ENCODE measurements around the gene TBX4.

Gene TBX4

DNA sequence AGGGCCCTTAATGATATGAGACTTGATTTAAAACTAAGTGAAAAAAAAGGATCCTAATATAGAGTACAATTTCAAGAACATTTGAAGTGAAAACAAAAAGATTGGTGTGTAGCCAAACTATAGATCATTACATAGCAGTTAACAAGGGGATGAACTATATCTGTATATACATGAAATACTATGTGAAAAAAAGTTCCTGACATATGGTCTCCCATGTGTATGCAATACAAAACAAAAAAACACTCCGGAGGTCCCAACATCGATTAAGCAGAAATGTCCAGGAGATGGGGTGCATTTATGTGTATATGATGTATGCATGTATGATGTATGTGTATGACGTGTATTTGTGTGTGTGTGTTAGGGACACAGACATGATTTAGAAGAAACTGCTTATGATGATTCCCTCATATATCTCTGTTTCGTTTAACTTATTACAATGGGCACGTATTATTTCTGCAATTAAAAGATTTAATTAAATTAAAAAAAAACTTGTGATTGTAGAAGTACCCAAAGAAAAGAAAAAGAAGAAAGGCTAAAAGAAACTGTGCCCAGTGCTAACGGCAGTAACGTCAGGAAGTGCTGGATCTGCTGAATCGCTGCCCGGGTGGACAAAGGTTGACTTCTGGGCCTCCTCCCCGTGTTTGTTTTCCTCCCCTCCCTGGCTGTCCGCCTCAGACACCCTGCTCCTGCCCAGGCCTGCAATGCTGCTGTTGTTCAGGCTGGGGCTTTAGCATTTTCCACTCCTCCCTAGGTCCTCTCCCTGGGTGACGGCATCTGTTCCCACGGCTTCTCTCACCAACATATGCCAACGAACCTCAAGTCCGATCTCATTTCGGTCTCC lies 36.9 kb downstream of the TBX4 start:
- no peak overlapping the region for H3K27ac ChIP-seq
- no peaks in the 10 kb centered on the region for H3K9me3 ChIP-seq (ENCODE audit: severe bottlenecking)

GRCh38 chr17:61489719-61490490 lies 37.7 kb downstream of the TBX4 start:
- DNase-seq = no peak
- Histone ChIP-seq H3K9me3 (ENCODE audit: severe bottlenecking) (no peaks in the 10 kb centered on the region), H3K27ac (no peak overlapping the region), H3K4me3 (ENCODE audit: low read depth, low read length) (no peak overlapping the region), H3K36me3 (no peaks in the 10 kb centered on the region), H3K27me3 (ENCODE audit: insufficient read depth, low read depth, severe bottlenecking) (no peaks in the 10 kb centered on the region)
- no peak for TF ChIP-seq CTCF (IDR thresholded peaks at IDR 0.05; ENCODE audit: low read depth, low read length)

More for the DNA sequence above, 36.9 kb downstream of the TBX4 start:
- H3K27me3 ChIP-seq (ENCODE audit: insufficient read depth, low read depth, severe bottlenecking) = no peaks in the 10 kb centered on the region
- no peak for DNase-seq
- no peaks in the 10 kb centered on the region for H3K36me3 ChIP-seq
- no peak for TF ChIP-seq CTCF (IDR thresholded peaks at IDR 0.05; ENCODE audit: low read depth, low read length)
- no peak overlapping the region for H3K4me3 ChIP-seq (ENCODE audit: low read depth, low read length)

DNA sequence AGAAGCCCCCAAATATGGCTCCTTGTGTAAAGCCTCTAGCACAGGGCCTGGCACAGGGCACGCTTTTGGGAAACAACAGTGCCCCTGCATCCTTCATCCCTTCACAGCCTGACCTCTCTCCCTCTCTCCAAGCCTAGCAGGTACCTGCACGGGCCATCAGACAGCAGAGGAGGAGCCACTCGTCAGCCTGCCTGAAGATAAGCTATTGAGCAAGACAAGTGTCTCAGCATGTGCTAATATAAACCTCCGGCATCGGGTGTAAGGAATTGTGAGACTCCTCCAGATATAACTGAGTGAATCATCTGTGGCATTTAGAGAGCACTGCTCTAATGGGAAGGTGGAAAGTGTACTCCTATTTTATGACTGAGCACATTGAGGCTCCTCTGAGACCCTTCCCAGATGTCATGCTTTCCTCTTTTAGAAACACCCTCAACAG lies 38.3 kb downstream of the TBX4 start:
- DNase-seq = no peak
- no peaks in the 10 kb centered on the region for H3K27me3 ChIP-seq (ENCODE audit: insufficient read depth, low read depth, severe bottlenecking)
- H3K36me3 ChIP-seq = no peaks in the 10 kb centered on the region
- H3K27ac ChIP-seq = no peak overlapping the region
- no peaks in the 10 kb centered on the region for H3K9me3 ChIP-seq (ENCODE audit: severe bottlenecking)
- H3K4me3 ChIP-seq (ENCODE audit: low read depth, low read length) = no peak overlapping the region
- no peak for TF ChIP-seq CTCF (IDR thresholded peaks at IDR 0.05; ENCODE audit: low read depth, low read length)

- H3K9me3 ChIP-seq (ENCODE audit: severe bottlenecking) = no peaks in the 10 kb centered on the region
Observed at GRCh38 chr17:61491981-61492380, 39.8 kb downstream of the TBX4 start.

More at GRCh38 chr17:61491981-61492380, 39.8 kb downstream of the TBX4 start:
- no peak for TF ChIP-seq CTCF (IDR thresholded peaks at IDR 0.05; ENCODE audit: low read depth, low read length)
- Histone ChIP-seq H3K27ac (no peak overlapping the region), H3K36me3 (no peaks in the 10 kb centered on the region), H3K27me3 (ENCODE audit: insufficient read depth, low read depth, severe bottlenecking) (no peaks in the 10 kb centered on the region), H3K4me3 (ENCODE audit: low read depth, low read length) (no peak overlapping the region)
- no peak for DNase-seq

All from WERI-Rb-1 (cell line).